ENCODE results near the gene SLC17A1.

Gene SLC17A1

DNA sequence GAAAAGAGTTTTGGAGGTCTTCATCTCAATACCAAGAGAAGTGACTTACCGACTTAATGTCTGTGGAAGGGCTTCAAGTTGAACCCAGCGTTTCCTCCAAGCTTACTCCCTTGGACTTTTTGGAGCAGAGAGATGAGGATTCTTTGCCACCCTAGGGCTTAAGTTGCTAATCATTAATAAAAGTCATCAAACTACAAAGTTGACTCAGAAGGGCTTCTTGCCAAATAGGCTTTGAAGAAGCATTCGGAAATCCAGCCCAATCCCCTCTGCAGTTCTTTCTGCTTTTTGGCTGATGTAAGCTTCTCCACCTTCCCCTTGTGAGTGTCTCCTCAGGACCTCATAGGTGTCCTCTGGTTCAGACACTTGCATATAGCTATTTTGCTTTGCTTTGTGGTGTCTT is 42.3 kb upstream of the SLC17A1 start, which contains the start of gene SLC17A3:
Gene SLC17A3, minus strand, starts transcription at position 126 of the 400 bp plus-strand sequence. CDS start 5,856 bp downstream, outside the sequence.
- ATAC-seq = no peak
- TF ChIP-seq ESRRG (CRISPR knock-in tag; IDR thresholded peaks at IDR 0.05) (no peak), CSDC2 (CRISPR knock-in tag; IDR thresholded peaks at IDR 0.05) (no peak), ZC3H10 (CRISPR knock-in tag; IDR thresholded peaks at IDR 0.05) (no peak), ARNTL (CRISPR knock-in tag; IDR thresholded peaks at IDR 0.05; ENCODE audit: borderline replicate concordance, low read depth) (no peak), ZFP3 (CRISPR knock-in tag; IDR thresholded peaks at IDR 0.05) (no peak), ZFP30 (CRISPR knock-in tag; IDR thresholded peaks at IDR 0.05) (no peak), PPARA (CRISPR knock-in tag; IDR thresholded peaks at IDR 0.05; ENCODE audit: borderline replicate concordance) (no peak), TOX (CRISPR knock-in tag; IDR thresholded peaks at IDR 0.05; ENCODE audit: borderline replicate concordance) (no peak), SNAI2 (CRISPR knock-in tag; IDR thresholded peaks at IDR 0.05) (no peak), RARB (CRISPR knock-in tag; IDR thresholded peaks at IDR 0.05) (no peak), GLIS3 (CRISPR knock-in tag; IDR thresholded peaks at IDR 0.05) (no peak), ISL1 (CRISPR knock-in tag; IDR thresholded peaks at IDR 0.05) (no peak)
- TF ChIP-seq, protein P1, sequence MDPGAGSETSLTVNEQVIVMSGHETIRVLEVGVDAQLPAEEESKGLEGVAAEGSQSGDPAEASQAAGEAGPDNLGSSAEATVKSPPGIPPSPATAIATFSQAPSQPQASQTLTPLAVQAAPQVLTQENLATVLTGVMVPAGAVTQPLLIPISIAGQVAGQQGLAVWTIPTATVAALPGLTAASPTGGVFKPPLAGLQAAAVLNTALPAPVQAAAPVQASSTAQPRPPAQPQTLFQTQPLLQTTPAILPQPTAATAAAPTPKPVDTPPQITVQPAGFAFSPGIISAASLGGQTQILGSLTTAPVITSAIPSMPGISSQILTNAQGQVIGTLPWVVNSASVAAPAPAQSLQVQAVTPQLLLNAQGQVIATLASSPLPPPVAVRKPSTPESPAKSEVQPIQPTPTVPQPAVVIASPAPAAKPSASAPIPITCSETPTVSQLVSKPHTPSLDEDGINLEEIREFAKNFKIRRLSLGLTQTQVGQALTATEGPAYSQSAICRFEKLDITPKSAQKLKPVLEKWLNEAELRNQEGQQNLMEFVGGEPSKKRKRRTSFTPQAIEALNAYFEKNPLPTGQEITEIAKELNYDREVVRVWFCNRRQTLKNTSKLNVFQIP (CRISPR knock-in tag; IDR thresholded peaks at IDR 0.05; ENCODE audit: borderline replicate concordance, low read depth) = no peak
- TF ChIP-seq, protein P2, sequence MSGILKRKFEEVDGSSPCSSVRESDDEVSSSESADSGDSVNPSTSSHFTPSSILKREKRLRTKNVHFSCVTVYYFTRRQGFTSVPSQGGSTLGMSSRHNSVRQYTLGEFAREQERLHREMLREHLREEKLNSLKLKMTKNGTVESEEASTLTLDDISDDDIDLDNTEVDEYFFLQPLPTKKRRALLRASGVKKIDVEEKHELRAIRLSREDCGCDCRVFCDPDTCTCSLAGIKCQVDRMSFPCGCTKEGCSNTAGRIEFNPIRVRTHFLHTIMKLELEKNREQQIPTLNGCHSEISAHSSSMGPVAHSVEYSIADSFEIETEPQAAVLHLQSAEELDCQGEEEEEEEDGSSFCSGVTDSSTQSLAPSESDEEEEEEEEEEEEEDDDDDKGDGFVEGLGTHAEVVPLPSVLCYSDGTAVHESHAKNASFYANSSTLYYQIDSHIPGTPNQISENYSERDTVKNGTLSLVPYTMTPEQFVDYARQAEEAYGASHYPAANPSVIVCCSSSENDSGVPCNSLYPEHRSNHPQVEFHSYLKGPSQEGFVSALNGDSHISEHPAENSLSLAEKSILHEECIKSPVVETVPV (CRISPR knock-in tag; IDR thresholded peaks at IDR 0.05) = no peak
- TF ChIP-seq, protein P3, sequence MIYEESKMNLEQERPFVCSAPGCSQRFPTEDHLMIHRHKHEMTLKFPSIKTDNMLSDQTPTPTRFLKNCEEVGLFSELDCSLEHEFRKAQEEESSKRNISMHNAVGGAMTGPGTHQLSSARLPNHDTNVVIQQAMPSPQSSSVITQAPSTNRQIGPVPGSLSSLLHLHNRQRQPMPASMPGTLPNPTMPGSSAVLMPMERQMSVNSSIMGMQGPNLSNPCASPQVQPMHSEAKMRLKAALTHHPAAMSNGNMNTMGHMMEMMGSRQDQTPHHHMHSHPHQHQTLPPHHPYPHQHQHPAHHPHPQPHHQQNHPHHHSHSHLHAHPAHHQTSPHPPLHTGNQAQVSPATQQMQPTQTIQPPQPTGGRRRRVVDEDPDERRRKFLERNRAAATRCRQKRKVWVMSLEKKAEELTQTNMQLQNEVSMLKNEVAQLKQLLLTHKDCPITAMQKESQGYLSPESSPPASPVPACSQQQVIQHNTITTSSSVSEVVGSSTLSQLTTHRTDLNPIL (CRISPR knock-in tag; IDR thresholded peaks at IDR 0.05; ENCODE audit: low read depth) = no peak
- TF ChIP-seq, protein P4, sequence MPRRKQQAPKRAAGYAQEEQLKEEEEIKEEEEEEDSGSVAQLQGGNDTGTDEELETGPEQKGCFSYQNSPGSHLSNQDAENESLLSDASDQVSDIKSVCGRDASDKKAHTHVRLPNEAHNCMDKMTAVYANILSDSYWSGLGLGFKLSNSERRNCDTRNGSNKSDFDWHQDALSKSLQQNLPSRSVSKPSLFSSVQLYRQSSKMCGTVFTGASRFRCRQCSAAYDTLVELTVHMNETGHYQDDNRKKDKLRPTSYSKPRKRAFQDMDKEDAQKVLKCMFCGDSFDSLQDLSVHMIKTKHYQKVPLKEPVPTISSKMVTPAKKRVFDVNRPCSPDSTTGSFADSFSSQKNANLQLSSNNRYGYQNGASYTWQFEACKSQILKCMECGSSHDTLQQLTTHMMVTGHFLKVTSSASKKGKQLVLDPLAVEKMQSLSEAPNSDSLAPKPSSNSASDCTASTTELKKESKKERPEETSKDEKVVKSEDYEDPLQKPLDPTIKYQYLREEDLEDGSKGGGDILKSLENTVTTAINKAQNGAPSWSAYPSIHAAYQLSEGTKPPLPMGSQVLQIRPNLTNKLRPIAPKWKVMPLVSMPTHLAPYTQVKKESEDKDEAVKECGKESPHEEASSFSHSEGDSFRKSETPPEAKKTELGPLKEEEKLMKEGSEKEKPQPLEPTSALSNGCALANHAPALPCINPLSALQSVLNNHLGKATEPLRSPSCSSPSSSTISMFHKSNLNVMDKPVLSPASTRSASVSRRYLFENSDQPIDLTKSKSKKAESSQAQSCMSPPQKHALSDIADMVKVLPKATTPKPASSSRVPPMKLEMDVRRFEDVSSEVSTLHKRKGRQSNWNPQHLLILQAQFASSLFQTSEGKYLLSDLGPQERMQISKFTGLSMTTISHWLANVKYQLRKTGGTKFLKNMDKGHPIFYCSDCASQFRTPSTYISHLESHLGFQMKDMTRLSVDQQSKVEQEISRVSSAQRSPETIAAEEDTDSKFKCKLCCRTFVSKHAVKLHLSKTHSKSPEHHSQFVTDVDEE (CRISPR knock-in tag; IDR thresholded peaks at IDR 0.05) = no peak

DNA sequence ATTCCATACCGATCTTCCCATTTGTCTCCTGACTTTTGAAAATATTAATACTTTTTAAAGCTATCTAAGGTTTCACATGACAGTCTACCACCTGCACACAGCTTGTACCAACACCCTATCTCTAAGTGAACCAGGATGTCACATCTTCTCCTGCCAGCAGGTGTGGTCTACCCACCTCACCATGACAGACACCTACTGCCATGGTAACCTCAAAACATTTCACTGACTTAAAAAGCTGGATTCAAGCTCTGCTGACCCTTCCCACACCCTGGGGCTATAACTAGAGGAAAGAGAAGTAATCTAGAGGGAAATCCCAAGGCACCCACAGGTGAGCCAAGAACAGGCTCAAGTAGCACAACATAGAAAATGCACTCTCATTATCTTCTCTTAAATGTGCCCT is 41.0 kb upstream of the SLC17A1 start:
- no peak for ATAC-seq
- TF ChIP-seq GLIS3 (CRISPR knock-in tag; IDR thresholded peaks at IDR 0.05) (no peak), ZFP30 (CRISPR knock-in tag; IDR thresholded peaks at IDR 0.05) (no peak)
- TF ChIP-seq, protein P2 (CRISPR knock-in tag; IDR thresholded peaks at IDR 0.05) = no peak

DNA sequence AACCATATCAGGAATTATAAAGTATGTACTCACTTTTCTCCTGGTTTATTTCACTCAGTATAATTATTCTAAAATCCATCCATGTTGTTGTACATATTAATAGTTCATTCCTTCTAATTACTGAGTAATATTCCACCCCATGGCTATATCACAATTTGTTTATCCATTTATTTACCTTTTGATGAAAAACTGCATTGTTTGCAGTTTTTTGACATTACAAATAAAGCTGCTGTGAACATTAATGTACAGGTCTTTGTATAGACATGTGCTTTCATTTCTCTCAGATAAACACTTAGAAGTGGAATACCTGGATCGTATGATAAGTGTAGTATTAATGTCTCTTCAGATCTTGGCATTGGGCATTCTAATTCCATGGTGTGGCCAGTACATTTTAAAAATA is 38.0 kb upstream of the SLC17A1 start:
- no peak for ATAC-seq
- TF ChIP-seq GLIS3 (CRISPR knock-in tag; IDR thresholded peaks at IDR 0.05) = no peak
- no peak for TF ChIP-seq ARNTL (CRISPR knock-in tag; IDR thresholded peaks at IDR 0.05; ENCODE audit: borderline replicate concordance, low read depth)
- no peak for TF ChIP-seq ZFP3 (CRISPR knock-in tag; IDR thresholded peaks at IDR 0.05)
- TF ChIP-seq ESRRG (CRISPR knock-in tag; IDR thresholded peaks at IDR 0.05) = no peak
- TF ChIP-seq, protein P3 (CRISPR knock-in tag; IDR thresholded peaks at IDR 0.05; ENCODE audit: low read depth) = no peak
- TF ChIP-seq, protein P5, sequence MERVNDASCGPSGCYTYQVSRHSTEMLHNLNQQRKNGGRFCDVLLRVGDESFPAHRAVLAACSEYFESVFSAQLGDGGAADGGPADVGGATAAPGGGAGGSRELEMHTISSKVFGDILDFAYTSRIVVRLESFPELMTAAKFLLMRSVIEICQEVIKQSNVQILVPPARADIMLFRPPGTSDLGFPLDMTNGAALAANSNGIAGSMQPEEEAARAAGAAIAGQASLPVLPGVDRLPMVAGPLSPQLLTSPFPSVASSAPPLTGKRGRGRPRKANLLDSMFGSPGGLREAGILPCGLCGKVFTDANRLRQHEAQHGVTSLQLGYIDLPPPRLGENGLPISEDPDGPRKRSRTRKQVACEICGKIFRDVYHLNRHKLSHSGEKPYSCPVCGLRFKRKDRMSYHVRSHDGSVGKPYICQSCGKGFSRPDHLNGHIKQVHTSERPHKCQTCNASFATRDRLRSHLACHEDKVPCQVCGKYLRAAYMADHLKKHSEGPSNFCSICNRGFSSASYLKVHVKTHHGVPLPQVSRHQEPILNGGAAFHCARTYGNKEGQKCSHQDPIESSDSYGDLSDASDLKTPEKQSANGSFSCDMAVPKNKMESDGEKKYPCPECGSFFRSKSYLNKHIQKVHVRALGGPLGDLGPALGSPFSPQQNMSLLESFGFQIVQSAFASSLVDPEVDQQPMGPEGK (CRISPR knock-in tag; IDR thresholded peaks at IDR 0.05; ENCODE audit: borderline replicate concordance) = no peak
- TF ChIP-seq OSR1 (CRISPR knock-in tag; IDR thresholded peaks at IDR 0.05) = no peak
- no peak for TF ChIP-seq TCF4 (CRISPR knock-in tag; IDR thresholded peaks at IDR 0.05; ENCODE audit: borderline replicate concordance)
- TF ChIP-seq PPARA (CRISPR knock-in tag; IDR thresholded peaks at IDR 0.05; ENCODE audit: borderline replicate concordance) = no peak
- no peak for TF ChIP-seq SNAI2 (CRISPR knock-in tag; IDR thresholded peaks at IDR 0.05)
- no peak for TF ChIP-seq ZC3H10 (CRISPR knock-in tag; IDR thresholded peaks at IDR 0.05)
